Transverse colon (tissue), 4 donors: Measurements from ENCODE around the gene CNOT6L.

Experiments
- CTCF ChIP-seq, 5 experiments: fragments of 200-600 bp in 3 of 5; fragments of 450-650 bp in 2 of 5; sonication (generic) in 3 of 5; IDR thresholded peaks; 1 replicate in 2 of 5; 2 replicates in 3 of 5; pipeline ENCODE4 v1.5.1; 2016 to 2017; ENCODE audit warnings: antibody characterized with exemption in 5 of 5, inconsistent platforms in 3 of 5, mild to moderate bottlenecking in 2 of 5, moderate library complexity in 1 of 5
- POLR2A ChIP-seq: fragments of 450-650 bp; IDR thresholded peaks from one replicate; pipeline ENCODE4 v1.6.1; 2016; ENCODE audit warnings: antibody characterized with exemption, mild to moderate bottlenecking, moderate library complexity
- POLR2AphosphoS5 ChIP-seq, 3 donors: sonication (generic); formaldehyde crosslinking; IDR thresholded peaks; one replicate each; pipeline ENCODE4 v1.6.1; 2016; ENCODE audit warnings: antibody characterized with exemption in 3 of 3

- TF ChIP-seq POLR2AphosphoS5 (IDR thresholded peaks at IDR 0.05) (no peak), CTCF (IDR thresholded peaks at IDR 0.05) (no peak), POLR2A (no peak)
Observed at GRCh38 chr4:77731656-77732055, 87.5 kb downstream of the CNOT6L start.
